AG04450 (cell line): ENCODE measurements around the gene CCDC192. TPM values are rescaled to one million over a fixed set of nuclear protein-coding genes. Genes with fewer than 3 reads are reported as not detected.
"Not testable (repeated sequence)": the region's sequence is repeated elsewhere in the genome, so short reads cannot be mapped to it uniquely, and the experiment has no call there.

Experiments used
- CTCF ChIA-PET: fragments of 300-600, 350-600 bp; formaldehyde crosslinking; extraction: SDS; loops from one replicate; lab custom pipeline; 2022; ENCODE audit warnings: antibody characterized with exemption, inconsistent platforms; lab: Charles Lee
- POLR2A ChIA-PET: fragments of 350-600 bp; formaldehyde crosslinking; extraction: SDS; loops from one replicate; lab custom pipeline; 2021; ENCODE audit warnings: antibody characterized with exemption, inconsistent platforms; lab: Yijun Ruan, JAX
- DNase-seq: peaks from one replicate; pipeline ENCODE4 v3.0.0-alpha.2; 2011; ENCODE audit warnings: low read depth, low spot score
- H3K27ac ChIP-seq: one replicate; pipeline ENCODE4 v1.5.1; 2012; ENCODE audit warnings: low read depth, low read length, control low read depth
- H3K27me3 ChIP-seq: one replicate; pipeline ENCODE4 v1.6.0; 2012; ENCODE audit warnings: low read length; ENCODE audit not compliant: control insufficient read depth, insufficient read depth
- H3K4me3 ChIP-seq: 2 replicates; pipeline ENCODE4 v1.5.1; 2011; ENCODE audit warnings: mild to moderate bottlenecking, low read depth, low read length, control low read depth
- H3K9me3 ChIP-seq: 2 replicates; pipeline ENCODE4 v1.5.1; 2012; ENCODE audit warnings: low read length; ENCODE audit not compliant: control insufficient read depth, insufficient read depth
- polyA plus RNA-seq: library from polyadenylated mRNA; depleted of rRNA; stranded (reverse); fragments of >200 nt; gene quantifications from 2 replicates; pipeline ENCODE4 v1.2.3, GENCODE V29; 2011
- TF ChIP-seq, protein P1 (sequence below): IDR thresholded peaks from 2 replicates; pipeline ENCODE4 v1.5.1; 2011; ENCODE audit warnings: low read depth, low read length, control low read depth, inconsistent platforms

Gene CCDC192
- polyA plus RNA-seq, 1 experiment, result not detected

DNA sequence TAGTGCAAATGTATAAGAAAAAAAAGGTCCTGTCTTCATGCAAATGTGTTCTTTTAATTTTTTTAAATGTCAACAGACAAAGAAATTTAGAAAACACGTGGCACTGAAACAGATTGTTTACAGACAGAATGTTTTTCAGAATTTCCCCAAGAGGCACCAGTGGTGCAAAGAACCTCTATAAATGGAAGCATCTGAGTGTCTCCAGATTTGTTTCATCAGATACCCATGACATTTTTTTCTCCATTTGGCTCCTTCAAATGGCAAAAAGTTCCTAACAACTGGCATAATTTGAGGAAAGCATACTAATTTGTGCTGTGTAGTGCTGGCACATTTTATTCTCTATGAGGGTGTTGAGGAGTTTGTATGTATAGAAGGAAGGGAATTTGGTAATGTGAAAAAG, 15.0 kb downstream of the CCDC192 start:
- Histone ChIP-seq H3K9me3 (peaks cover 3% of the 10 kb centered on the region; the same call in 1 of the 2 replicates), H3K27me3 (no peaks in the 10 kb centered on the region), H3K4me3 (no peak overlapping the region), H3K27ac (no peak overlapping the region)
- CTCF ChIA-PET, result no interaction called here
- POLR2A ChIA-PET, result no interaction called here
- no peak for DNase-seq
- TF ChIP-seq, protein P1, sequence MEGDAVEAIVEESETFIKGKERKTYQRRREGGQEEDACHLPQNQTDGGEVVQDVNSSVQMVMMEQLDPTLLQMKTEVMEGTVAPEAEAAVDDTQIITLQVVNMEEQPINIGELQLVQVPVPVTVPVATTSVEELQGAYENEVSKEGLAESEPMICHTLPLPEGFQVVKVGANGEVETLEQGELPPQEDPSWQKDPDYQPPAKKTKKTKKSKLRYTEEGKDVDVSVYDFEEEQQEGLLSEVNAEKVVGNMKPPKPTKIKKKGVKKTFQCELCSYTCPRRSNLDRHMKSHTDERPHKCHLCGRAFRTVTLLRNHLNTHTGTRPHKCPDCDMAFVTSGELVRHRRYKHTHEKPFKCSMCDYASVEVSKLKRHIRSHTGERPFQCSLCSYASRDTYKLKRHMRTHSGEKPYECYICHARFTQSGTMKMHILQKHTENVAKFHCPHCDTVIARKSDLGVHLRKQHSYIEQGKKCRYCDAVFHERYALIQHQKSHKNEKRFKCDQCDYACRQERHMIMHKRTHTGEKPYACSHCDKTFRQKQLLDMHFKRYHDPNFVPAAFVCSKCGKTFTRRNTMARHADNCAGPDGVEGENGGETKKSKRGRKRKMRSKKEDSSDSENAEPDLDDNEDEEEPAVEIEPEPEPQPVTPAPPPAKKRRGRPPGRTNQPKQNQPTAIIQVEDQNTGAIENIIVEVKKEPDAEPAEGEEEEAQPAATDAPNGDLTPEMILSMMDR, result no peak

- TF ChIP-seq, protein P1, result no peak
- H3K27ac ChIP-seq, result no peak overlapping the region
- H3K27me3 ChIP-seq, result no peaks in the 10 kb centered on the region
- DNase-seq, result no peak
- H3K4me3 ChIP-seq, result no peak overlapping the region
- H3K9me3 ChIP-seq, result peaks cover 3% of the 10 kb centered on the region; the same call in 1 of the 2 replicates
- CTCF ChIA-PET, result interaction anchor here (0.6 kb wide), 1 partner anchor 488 kb away, joined by 6 read pairs; no protein-coding TSS in a partner anchor
- POLR2A ChIA-PET, result no interaction called here
These were observed 20.4 kb downstream of the CCDC192 start for GRCh38 chr5:127723571-127723970.

GRCh38 chr5:127725673-127726072, 22.5 kb downstream of the CCDC192 start:
- H3K27me3 ChIP-seq, result no peaks in the 10 kb centered on the region
- no peak overlapping the region for H3K4me3 ChIP-seq
- H3K27ac ChIP-seq, result no peak overlapping the region
- TF ChIP-seq, protein P1, result no peak
- peaks cover 1% of the 10 kb centered on the region; the same call in 1 of the 2 replicates for H3K9me3 ChIP-seq
- no peak for DNase-seq
- ChIA-PET POLR2A (no interaction called here), CTCF (interaction anchor here (1.3 kb wide), 1 partner anchor 162 kb away, joined by 3 read pairs; no protein-coding TSS in a partner anchor)

DNA sequence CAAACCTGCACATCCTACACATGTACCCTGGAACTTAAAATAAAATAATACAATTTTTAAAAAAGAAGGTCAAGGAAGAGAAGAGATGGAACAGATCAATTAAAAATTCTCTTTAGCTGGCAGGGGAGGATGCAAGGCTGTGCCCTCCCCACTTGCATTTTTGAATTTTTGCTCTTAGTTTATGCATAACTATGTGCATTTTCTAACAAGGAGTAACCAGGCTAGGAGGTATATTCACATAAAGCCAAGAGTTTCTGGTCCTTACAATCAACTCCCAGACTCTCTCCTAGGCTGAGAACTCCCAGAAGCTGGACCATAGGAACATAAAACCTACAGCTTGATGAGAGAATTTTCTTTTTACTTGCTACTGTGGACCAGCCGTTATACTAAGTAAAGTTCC, 29.8 kb downstream of the CCDC192 start:
- no peak overlapping the region for H3K27ac ChIP-seq
- CTCF ChIA-PET, result no interaction called here
- no peak overlapping the region for H3K4me3 ChIP-seq
- TF ChIP-seq, protein P1, result no peak
- no peaks in the 10 kb centered on the region for H3K9me3 ChIP-seq
- no peaks in the 10 kb centered on the region for H3K27me3 ChIP-seq
- POLR2A ChIA-PET, result no interaction called here
- no peak for DNase-seq

- H3K9me3 ChIP-seq, H3K27ac ChIP-seq, POLR2A ChIA-PET, H3K4me3 ChIP-seq, H3K27me3 ChIP-seq, CTCF ChIA-PET, DNase-seq: not testable (repeated sequence)
These were observed 36.2 kb downstream of the CCDC192 start for GRCh38 chr5:127739348-127739747.
